Lower leg skin (tissue), 4 donors: ENCODE data around the gene FAIM2. TPM values are rescaled to one million over a fixed set of nuclear protein-coding genes. Genes with fewer than 3 reads are reported as not detected.

Experiments used
- DNase-seq, 2 donors: peaks; one replicate each; pipeline ENCODE4 v3.0.0-alpha.2; 2019; ENCODE audit warnings: low spot score in 2 of 2
- H3K4me3 ChIP-seq: fragments of 200-600 bp; sonication (generic); 2 replicates; pipeline ENCODE4 v1.5.1; 2017; ENCODE audit warnings: mild to moderate bottlenecking, low read depth; ENCODE audit not compliant: poor library complexity, severe bottlenecking
- POLR2A ChIP-seq, 2 donors: fragments of 450-650 bp; IDR thresholded peaks; one replicate each; pipeline ENCODE4 v1.6.1; 2016 to 2017; ENCODE audit warnings: antibody characterized with exemption in 2 of 2, mild to moderate bottlenecking in 1 of 2, moderate library complexity in 1 of 2
- WGBS, 2 donors: methylation state at CpG; one replicate each; pipeline ENCODE4 v1.1.5; 2018; 5-methylcytosine and 5-hydroxymethylcytosine counted together
- intact Hi-C: fragments of 100-400 bp; cut with DNase I; formaldehyde crosslinking; loops from one replicate; pipeline ENCODE4 v1.15.0; 2023; ENCODE audit warnings: low total_unique reads
- total RNA-seq, 4 donors: library from RNA; depleted of rRNA; stranded (reverse); fragments of >200 nt; gene quantifications; one replicate each; pipeline ENCODE4 v1.1.0, GENCODE V29; 2016
- TF ChIP-seq, protein P1 (sequence below), 3 donors: fragments of 450-650 bp; IDR thresholded peaks; one replicate each; pipeline ENCODE4 v1.5.1; 2016; ENCODE audit warnings: antibody characterized with exemption in 3 of 3, mild to moderate bottlenecking in 3 of 3, moderate library complexity in 2 of 3

FAIM2 gene
- total RNA-seq, 4 donors from 2014 or later: 0.08 to 0.91 (median 0.17) TPM; not detected in 1

- H3K4me3 ChIP-seq: no peak overlapping the region
- TF ChIP-seq, protein P1, sequence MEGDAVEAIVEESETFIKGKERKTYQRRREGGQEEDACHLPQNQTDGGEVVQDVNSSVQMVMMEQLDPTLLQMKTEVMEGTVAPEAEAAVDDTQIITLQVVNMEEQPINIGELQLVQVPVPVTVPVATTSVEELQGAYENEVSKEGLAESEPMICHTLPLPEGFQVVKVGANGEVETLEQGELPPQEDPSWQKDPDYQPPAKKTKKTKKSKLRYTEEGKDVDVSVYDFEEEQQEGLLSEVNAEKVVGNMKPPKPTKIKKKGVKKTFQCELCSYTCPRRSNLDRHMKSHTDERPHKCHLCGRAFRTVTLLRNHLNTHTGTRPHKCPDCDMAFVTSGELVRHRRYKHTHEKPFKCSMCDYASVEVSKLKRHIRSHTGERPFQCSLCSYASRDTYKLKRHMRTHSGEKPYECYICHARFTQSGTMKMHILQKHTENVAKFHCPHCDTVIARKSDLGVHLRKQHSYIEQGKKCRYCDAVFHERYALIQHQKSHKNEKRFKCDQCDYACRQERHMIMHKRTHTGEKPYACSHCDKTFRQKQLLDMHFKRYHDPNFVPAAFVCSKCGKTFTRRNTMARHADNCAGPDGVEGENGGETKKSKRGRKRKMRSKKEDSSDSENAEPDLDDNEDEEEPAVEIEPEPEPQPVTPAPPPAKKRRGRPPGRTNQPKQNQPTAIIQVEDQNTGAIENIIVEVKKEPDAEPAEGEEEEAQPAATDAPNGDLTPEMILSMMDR (IDR thresholded peaks at IDR 0.05): no peak
- 69 to 87% methylated on average over 7 of the region's 7 CpGs for WGBS, 2 donors
- no peak for DNase-seq
- intact Hi-C loops: no loop called here
Observed at GRCh38 chr12:49929581-49929980, 25.9 kb upstream of the FAIM2 start.

DNA sequence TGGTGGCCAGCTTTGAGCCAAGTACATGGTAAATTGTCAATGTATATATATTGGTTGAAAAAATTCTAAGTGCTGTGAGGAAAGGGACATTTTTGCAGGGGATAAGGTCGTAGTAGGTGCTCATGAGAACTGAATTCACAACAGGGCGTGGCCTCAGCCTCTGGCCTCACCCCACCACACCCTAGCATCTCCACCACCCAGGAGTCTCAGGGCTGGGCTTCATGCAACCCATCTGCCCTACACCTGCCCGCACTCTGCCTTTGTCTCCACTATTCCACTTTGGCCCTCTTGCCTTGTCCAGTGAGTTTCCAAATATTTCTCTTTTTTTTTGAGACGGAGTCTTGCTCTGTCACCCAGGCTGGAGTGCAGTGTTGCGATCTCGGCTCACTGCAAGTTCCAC, 24.8 kb upstream of the FAIM2 start:
- DNase-seq: no peak
- no peak overlapping the region for H3K4me3 ChIP-seq
- WGBS, 2 donors: 91 to 93% methylated on average over 6 of the region's 6 CpGs
- no peak for TF ChIP-seq POLR2A (IDR thresholded peaks at IDR 0.05)
- TF ChIP-seq, protein P1 (IDR thresholded peaks at IDR 0.05): no peak
- intact Hi-C loops: no loop called here

DNA sequence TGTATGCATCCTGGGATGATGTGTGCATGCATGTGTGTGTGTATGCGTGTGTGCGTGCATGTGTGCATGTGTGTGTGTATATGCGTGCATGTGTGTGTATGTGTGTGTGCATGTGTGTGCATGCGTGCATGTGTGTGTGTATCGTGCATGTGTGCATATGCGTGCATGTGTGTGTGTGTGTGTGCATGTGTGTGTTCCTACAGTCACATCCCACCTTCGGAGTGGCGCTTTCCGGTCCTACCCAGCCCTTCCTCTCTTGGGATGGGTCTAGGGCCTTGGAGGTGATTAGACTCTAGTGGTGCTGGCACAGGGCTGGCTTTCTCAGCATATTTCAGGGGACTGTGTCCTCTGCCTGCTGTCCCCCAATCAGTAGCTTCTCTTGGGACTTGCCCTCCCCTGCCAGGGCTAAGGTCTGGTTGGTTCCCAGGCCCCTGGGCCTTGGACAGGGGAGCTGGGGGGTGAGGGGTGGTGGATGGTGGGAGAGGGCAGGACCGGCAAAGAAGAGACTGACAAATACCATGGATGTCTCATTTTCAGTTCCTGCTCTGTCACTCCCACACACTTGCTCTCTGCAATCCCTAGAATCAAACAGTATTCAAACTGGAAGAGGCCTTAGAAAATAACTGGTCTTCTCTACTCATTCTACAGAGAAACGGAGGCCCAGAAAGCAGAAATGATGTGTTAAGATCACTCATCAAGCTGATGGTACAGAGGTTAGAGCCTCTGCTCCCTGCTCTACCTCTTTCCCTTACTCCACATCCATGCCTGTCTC, 21.9 kb upstream of the FAIM2 start:
- WGBS, 2 donors: 89 to 91% methylated on average over 11 of the region's 11 CpGs
- H3K4me3 ChIP-seq: no peak overlapping the region
- intact Hi-C loops: no loop called here
- no peak for DNase-seq
- no peak for TF ChIP-seq POLR2A (IDR thresholded peaks at IDR 0.05)
- TF ChIP-seq, protein P1 (IDR thresholded peaks at IDR 0.05): no peak

GRCh38 chr12:49924628-49925246, 21.0 kb upstream of the FAIM2 start:
- 73 to 74% methylated on average over 7 of the region's 7 CpGs for WGBS, 2 donors
- H3K4me3 ChIP-seq: no peak overlapping the region
- intact Hi-C loops: no loop called here
- TF ChIP-seq, protein P1 (IDR thresholded peaks at IDR 0.05): no peak
- no peak for TF ChIP-seq POLR2A (IDR thresholded peaks at IDR 0.05)
- no peak for DNase-seq

DNA sequence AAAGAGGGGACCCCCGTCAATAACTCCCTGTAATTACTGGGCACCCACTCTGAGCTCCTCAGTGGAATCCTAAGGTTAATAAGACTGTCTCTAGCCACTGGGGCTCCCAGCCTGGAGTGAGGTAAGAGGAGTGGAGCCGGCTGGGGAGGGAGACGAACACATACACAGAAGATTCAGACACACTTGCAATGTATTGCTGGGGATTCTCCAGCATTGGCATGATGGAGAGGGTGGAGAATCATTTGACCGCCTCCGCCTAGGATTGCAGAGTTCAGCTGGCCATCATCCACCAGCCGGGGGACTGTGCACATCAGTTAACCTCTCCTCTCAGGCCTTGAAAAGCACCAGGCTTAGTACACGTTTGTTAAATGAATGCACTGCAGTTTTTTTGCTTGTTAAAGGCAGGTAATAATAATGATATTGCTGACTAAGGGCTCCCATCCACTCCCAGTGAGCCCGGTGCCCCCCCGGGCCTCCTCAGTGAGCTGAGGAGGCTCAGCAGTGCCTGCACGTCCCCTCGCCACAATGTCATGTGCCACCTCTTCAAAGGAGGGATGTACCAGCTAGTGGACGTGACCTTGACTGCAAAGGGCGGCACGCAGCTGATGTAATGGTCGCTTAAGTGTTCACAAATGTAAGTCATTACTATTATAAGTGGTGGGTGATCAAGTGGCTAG, 20.3 kb upstream of the FAIM2 start:
- no peak for DNase-seq
- intact Hi-C loops: no loop called here
- WGBS, 2 donors: 75 to 78% methylated on average over 14 to 15 of the region's 15 CpGs
- H3K4me3 ChIP-seq: no peak overlapping the region
- TF ChIP-seq, protein P1 (IDR thresholded peaks at IDR 0.05): no peak
- no peak for TF ChIP-seq POLR2A (IDR thresholded peaks at IDR 0.05)
